GM19467 (cell line): ENCODE measurements around the gene POMC.
"Not testable (repeated sequence)": the region's sequence is repeated elsewhere in the genome, so short reads cannot be mapped to it uniquely, and the experiment has no call there.

Source experiments
- ATAC-seq: cut with Tn5 transposase; IDR thresholded peaks from one replicate; pipeline ENCODE4 v1.9.1; 2021; ENCODE audit warnings: mild to moderate bottlenecking, moderate library complexity; ENCODE audit not compliant: unreplicated experiment

POMC gene

DNA sequence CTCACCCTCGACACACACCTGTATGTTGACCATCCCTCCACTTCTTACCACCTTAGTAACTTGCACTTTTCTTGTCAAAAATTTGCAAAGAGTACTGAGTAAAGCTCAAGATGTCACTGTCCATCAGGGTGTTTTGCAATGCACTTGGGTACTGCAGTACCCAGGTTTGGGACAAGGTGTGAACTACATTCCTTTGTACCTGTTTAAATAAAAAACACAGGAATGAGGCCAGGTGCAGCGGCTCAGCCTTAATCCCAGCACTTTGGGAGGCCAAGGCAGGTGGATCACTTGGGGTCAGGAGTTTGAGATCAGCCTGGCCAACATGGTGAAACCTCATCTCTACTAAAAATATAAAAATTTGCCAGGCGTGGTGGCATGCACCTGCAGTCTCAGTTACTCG is 27.8 kb downstream of the POMC start:
- ATAC-seq = not testable (repeated sequence)

DNA sequence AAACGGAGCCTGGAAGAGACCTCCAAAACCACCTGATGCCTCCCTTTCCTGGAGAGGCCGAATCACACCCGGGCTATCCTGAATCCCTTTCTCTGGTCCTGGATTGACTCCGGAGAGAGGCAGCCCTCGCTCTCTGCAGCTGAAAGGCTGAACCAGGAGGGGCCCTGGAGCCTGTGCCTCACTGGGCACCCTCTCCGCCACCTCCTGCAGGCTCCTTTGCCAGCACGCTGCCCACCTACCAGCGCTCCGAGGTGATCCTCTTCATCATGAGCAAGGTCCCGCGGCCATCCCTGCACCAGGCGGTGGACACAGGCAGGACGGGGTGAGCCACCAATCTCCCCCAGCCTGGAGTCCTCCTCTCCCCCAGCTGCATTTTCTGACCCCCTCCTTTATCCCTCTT is 35.7 kb downstream of the POMC start:
- ATAC-seq = no peak

DNA sequence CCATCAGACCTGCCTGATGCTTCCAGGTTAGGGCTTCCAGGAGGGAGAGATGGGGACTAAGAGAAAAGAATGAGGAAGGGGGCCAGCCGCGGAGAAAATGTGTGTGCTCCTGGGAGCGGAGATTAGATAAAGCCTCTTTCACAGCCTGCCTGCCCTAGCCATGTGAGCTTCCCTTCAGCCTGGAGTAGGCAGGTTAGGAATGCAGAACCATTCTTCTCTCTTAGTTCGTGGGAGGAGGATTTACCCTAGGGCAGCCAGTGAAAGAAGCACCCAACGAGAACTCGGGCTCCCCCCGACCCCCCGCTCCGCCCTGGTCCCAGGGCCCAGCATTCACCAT is 36.1 kb downstream of the POMC start:
- ATAC-seq = no peak

DNA sequence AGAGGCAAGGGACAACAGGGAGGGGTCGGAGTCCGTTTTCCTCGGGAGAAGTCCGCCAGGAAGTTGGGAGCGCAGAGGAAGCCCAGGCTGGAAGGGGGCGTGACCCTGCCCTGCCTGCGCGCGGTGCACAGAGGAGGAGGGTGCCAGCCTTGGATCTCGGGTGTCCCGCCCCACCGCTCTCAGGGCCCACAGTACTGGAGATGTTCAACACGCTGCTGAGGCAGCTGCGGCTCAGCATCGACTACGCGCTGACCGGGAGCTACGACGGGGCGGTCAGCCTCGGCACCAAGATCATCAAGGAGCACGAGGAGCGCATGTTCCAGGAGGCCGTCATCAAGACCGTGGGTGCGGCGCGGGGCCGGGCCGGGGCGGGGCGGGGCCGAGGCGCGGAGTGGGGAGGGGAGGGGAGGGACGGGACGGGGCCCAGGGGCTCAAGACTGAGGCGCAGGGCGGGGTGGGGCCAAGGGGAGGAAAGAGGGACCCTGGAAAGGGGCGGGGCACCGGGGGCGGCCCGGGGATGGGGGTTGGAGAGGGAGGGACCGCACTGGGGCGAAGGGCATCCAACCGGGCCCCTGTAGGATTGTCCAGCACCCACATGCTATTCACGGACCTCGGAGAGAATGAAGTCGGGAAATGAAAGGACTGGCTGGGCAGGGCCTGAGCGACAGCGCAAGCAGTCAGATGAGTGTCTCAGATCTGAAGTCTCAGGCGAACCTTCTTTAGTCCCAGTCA is 36.6 kb downstream of the POMC start:
- ATAC-seq = no peak

DNA sequence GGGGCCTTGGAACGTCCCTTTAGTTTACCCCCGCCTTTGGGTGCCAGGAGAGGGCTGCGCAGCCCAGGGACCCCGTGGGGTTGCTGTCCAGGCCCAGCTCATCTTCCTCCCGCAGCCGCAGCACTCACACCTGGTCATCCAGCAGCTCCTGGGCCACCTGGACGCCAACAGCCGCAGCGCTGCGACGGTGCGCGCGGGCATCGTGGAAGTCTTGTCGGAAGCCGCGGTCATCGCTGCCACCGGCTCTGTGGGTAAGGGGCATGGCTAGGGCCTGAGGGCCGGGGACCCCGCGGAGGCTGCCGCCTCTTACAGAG is 37.2 kb downstream of the POMC start:
- no peak for ATAC-seq

DNA sequence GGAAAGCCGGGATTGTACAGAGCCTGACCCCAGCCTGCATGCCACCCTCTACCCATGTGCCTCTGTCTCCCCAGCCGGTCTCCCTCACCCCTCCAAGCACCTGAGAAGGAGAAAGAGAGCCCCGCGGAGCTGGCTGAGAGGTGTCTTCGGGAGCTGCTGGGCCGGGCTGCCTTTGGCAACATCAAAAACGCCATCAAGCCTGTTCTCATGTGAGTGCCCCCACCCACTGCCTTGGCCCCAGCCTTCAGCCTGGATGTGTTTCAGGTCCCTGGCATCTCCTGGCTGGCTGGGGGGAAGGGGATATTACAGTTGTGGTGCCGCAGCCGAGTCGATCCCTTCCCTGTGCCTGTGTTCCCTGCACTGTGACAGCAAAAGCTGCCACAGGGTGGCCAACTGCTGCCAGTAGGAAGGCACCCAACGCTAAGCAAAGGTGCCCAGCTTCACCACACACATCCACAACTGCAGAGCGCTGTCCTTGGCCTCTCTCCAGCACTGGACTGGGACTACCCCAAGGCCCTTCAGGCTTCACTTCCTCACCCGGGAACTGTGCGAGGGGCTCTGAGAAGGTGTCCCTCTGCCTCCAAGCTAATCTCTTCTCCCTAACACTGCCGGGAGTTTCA is 38.4 kb downstream of the POMC start:
- ATAC-seq = no peak

DNA sequence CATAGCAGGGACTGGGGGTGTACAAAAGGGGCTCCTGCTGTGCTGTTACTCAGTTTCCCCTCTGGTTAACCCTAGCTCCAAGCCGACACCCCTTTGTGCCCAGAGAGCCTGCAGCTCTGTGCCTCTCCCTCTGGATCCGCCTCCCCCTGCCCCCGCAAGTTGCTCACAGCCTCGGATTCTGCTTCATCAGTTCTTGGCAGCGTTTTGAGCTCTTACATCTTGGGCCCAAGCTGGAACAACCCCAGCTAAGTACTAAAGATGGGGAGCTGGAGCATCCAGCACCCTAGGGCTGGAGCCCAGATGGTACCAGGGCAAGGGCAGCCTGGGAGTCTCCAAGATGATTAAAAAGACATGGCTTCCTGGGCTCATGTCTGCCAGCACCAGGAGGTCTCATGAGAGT is 40.7 kb downstream of the POMC start:
- ATAC-seq = no peak

DNA sequence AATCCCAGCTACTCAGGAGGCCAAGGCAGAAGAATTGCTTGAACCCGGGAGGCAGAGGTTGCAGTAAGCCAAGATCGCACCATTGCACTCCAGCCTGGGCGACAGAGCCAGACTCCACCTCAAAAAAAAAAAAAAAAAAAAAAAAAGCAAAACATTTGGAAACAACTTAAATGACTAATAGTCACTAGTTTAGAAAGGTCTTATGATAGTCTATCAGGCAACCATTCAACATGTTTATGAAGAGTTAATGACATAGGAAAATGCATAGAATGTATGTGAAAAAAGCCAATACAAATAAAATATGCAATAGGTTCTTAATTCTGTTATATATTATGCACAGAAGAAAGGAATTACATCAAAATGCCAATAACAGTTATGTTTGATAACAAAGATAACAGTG is 41.3 kb downstream of the POMC start:
- not testable (repeated sequence) for ATAC-seq

DNA sequence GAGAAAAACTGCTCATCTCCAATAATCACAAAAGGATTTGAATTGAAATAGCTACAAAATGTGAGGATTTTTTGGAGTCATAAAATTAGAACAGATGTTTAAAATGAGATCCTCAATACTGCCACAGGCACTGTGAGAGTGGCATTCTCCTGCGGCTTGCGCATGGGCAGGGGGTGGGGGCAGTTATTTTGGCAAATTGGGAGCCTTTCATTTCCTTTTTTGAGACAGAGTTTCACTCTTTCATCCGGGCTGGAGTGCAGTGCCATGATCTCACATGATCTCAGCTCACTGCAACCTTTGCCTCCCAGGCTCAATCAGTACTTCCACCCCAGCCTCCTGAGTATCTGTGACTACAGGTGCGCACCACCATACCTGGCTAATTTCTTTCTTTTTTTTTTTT is 42.4 kb downstream of the POMC start:
- no peak for ATAC-seq

DNA sequence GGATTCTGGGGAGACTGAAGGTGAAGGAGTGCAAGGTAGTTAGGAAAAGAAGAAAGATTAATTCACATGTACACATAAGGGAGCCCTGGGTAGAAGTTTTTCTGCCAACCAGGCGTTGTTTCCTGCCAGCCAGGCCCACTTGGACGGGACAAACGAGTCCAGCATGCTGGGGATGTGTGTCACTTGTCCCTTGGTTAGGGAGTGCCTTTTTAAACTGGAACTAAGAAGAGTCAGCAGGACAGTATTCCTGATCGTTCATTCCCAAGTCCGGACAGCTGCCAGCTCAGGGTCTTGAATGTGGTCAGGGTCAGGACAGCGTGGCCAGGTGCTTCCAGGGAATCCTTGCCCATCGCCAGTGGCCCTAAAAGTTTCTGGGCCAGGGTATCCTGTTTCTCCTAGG is 43.2 kb downstream of the POMC start:
- no peak for ATAC-seq

DNA sequence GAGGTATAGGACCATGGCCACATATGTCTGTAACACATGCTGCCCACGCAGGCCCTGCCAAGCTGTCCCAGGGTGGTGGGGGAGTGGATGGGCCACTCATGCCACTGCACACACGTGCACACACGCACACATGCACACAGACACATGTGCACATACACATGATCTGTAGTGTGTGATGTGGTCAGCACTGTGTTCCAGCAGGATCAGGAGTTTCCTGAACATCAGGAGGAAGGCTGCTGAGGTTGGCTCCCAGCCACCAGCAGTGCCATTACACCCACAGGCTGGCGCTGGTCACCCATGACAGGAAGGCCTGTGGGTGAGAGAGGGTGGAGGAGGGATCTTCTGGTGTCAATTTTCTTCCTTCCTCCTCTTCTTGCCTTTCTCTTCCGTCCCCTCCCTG is 44.7 kb downstream of the POMC start:
- no peak for ATAC-seq

DNA sequence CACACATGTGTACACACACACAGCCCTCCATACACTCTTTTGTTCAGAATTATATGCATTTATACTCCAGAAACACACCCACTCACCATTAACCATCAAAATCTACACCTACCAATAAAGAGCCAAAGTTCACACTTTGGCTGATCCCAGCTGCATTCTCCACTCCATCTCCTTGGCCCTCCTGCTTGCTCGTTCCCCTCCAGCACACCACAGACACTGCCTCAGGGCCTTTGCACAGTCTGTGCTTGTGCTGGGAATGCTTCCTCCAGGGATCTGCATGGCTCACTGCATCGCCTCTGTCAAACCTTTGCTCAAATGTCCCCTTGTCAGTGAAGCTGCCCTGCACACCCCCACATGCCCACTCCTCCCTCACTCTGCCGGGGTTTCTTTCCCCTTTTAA is 46.0 kb downstream of the POMC start:
- no peak for ATAC-seq

DNA sequence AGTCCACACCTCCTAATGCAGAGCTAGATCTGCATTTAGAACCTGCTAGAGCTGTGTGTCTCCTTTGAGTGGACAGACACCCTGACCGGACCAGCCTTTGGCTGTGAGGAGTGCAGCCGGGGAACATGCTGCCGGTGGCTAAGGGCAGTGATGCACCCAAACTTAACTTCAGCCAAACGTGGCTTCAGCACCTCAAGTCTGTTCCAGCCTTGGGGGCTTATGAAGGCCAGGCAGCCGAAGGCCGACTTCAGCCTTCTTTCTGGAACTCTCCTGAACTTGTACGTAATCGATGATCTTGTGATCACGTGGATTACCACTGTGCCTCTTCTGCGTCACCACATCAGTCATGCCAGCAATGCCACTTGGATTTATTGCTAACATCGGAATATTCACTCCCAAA is 49.1 kb downstream of the POMC start:
- ATAC-seq = no peak

DNA sequence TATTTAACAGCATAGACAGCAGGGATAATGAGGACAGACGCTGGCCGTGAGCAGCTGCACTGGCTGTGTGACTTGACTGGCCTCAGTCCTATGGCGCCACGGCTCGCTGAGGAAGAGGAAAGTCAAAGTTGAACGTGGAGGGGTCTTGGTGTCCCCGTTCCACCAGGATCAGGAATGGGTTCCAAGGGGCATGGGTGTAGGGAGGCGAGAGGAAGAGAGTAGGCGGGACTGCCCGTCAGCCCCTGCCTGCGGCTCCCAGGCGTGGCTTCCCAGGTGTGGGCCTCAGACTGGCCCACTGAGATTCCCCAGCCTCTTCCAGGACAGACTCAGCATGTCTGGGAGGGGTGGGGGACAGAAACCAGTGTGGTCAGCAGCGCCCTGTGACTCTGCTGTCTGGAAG is 51.4 kb downstream of the POMC start:
- no peak for ATAC-seq

DNA sequence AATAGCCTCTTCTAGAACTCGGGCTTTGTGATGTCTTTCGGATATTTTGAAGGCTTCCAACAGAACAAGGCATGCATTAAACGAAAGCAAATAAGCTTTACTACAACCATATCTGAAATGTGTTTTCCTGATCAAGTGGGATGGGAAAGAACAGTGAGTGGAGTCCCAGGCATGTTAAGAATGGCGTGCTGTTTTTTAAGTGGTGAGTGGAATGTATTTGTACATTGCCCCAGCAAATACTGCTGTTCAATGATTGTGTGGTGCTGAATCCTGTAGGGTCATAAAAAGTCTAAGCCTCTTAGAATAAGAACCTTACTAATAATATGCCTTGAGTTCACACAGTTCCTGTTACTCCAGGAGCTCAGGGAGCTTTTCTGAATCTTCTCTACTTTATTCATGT is 52.5 kb downstream of the POMC start:
- no peak for ATAC-seq

DNA sequence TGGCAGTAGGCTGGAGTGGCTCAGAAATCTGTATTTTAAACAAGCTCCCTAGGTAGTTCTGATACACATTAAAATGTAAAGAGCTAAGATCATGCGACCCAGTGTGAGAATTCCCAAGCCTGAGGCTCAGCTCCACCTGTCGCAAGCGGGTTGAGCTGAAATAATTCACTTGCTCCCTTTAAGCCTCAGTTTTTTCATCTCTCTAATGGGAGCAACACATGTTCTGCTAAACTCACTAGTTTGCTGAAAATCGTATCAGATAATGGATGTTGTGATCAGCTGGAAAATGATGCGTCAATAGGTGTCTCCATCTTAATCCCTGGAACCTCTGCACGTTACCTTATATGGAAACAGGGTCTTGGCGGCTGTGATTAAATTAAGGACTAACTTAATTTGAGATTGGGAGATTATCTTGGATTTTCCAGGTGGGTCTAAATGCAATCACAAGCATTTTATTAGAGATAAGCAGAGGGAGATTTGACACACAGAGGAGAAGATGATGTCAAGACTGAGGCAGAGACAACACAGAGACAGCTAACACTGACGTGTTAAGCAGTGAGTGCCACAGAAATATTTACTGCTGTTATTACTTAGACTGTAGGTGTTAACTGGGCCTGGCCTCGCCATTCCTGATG is 53.0 kb downstream of the POMC start:
- ATAC-seq = no peak

DNA sequence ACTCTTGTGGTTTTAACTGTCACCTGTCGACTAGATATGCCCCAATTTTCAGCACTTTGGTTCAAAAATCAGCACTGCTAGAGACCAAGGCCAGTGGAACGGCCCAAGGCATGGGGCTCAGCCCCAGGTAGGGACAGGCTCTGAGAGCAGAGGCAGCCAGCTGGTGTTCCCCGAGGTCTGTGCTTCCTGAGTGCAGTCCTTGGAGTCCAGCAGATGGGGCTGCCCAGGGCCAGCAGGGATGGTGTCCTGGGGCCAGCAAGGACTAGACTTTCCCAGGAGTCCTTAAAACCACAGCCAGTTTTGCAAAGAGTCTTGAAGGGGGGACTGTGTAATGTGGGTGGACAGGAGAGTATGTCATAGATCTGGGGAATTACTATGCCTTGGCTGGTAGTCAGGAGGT is 56.3 kb downstream of the POMC start:
- ATAC-seq = no peak
